HG03565 (cell line): Measurements from ENCODE around the gene MRTFB.
"Not testable (repeated sequence)": the region's sequence is repeated elsewhere in the genome, so short reads cannot be mapped to it uniquely, and the experiment has no call there.

Source experiments
- ATAC-seq: cut with Tn5 transposase; IDR thresholded peaks from one replicate; pipeline ENCODE4 v1.9.1; 2021; ENCODE audit warnings: mild to moderate bottlenecking, moderate library complexity; ENCODE audit not compliant: unreplicated experiment

Gene MRTFB

DNA sequence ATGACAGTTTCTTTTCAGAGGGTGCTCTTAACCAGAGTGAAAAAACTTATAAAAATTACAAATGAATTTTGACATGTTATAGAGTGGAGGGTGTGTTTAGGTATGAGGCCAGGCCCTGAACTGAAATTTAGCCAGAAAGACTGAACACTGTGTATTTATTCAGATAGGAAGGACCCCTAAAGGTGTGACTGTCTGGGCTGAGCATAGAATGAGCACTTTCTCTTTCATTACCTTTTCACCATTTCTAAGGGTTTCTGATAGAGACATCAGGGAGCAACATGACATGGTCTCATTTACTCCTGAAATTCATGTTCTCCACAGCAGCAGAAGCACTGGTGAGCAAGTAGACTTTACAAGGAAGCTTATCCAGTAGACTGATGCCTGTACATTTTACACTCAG, 32.9 kb downstream of the MRTFB start:
- ATAC-seq, result no peak

DNA sequence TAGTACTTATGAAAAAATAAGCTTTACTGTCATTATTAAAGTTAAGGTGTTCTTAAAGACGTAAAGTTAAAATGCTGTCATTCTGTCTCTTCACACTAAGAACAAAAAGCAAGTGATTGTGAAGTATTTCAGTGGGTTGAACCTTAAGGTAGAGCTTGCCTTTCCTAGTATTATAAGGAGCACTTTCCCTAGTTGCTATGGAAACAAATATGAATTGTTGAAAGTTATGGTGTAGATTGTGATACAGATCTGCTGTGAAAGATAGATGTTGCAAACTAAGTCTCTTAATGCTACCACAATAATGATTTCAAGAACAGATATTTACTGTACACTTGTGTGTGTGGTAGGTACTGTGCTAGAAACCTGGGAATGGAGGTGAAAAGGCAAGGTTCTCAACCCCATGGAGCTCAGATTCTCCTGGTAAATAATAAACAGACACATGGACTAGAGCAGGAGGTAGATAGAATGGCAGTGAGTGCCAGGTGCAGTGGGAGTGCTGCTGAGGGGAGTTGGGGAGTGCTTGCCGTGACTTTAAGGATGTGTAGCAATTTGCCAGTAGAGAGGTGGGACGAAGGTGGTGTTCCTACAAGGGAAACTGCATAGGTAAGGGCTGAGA, 34.7 kb downstream of the MRTFB start:
- ATAC-seq, result no peak

DNA sequence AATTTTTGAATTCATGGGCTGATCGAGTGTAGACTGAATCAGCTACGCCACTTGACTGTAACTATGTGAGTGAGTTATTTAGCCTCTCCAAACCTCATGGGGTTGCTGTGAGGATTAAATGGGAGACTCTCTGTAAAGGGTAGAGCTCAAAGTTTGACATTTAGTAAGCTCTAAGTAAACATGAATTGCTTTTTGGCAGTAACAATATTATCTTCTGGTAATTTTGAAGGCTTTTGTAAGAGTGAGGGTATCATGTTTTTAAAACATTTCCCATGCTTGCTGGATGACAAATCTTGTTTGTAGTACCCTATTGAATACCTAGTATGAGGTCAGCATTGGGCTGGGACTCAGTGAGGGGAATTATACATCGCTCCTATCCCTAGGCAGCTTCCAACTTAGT, 35.3 kb downstream of the MRTFB start:
- ATAC-seq, result no peak

DNA sequence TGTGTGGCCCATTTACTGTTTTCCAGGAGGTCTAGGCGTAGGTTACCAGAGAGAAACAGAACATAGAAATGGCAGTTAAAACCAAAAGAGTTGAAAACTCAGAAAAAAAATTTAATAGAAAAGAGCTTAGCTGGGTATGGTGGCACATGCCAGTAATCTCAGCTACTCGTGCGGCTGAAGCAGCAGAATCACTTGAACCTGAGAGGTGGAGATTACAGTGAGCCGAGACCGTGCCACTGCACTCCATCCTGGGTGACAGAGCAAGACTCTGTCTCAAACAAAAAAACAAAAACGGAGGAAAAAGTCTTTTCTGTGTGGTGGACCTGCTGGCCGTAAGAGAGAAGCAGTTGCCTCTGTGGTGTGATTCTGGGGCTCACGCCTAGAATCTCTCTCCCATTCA, 35.8 kb downstream of the MRTFB start:
- no peak for ATAC-seq

DNA sequence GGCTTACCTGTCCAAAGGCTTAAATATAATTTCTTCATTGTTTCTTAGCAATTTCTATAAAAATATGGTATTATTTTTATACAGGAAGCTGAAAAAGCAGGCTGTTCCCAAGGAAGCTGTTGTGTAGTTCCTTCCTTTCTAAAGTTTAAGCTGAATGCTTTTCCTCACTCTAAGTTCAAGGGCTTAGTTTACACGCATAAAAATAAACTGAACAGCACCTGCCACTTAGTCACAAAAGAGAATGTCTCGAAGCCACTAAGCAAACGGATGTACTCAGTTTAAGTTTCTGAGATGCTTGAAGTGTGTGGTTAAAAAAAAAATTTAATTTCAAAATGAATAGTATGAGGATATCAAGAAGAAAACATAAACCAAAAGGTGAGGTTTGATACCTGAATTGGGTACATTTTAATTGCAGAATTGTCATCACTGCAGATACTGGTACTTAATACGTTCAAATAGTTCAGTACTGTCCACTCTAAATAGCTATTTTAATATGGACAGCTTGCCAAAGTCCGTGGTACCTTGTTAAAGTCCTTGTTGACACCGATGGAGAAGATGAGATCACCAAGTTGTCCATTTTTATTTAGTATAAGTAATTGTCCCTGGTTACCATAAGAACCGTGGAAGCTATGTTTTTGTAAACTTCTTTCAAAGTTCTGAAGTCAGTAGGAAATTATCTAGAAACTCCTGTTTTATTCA, 38.1 kb downstream of the MRTFB start:
- ATAC-seq, result no peak

DNA sequence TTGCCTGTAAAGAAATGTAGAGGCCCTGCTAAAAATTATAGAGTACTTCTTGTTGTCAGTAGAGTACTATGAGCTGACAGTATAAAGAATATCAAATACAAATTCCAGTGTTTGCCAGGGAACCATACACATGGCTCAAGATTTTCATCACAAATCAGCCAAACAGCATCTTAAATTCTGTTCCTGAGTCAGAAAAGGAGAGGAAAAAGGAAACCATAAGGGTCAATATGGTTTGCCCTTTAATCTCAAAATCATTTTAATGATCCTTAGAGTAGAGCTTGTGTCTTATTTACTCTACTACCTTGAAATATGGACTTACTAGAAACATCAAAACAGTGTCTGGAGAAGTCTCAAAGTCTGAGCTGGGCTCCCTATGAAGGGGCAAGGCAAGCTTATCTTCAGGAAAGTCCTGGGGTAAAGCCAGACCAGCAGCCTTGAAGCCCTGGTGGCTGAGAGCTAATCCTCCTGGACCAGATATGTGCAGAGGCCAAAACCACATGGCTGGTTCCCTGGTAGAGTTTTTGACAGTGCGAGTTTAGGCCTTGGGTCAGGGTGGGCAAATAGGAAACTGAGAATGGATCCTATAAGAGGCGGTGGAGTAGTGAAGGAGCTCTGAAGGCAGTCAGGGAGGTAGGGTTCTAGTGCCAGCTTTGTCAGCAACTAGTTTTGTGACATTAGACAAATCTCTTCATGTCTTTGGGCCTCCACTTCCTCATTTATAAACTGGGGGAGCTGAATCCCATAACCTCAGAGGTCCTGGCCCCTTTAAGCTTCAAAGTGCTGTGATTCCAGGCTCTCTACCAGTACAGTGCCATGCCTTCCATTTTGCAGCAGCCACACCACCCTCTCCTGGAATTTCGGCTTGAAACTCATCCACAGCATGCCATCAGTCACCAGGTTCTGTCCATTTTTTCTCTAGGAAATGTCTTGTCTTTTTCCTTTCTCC, 38.9 kb downstream of the MRTFB start:
- ATAC-seq, result no peak

DNA sequence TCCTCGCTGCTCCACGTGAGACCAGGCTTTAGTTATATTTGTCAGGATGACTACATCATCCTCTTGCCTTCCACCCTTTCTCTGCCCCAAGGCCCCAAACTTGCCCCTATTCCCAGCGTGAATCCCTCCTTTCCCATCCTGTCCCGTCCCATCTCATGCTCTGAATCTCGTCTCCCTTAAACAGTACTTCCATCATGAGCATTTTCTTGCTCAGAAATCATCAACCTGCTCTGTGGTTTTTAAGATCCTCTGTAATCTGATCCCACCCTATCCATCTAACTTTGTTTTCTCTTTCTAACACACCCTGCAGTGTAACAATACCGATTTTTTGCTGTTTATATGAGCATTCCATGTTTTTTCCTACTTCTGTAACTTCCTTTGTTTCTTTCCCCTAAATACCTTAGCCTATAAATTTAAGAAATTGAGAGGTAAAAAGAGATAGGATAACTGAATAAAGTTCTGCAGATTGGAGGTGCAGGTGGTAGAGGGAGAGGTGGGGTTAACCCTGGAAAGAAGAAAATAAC, 39.7 kb downstream of the MRTFB start:
- no peak for ATAC-seq

DNA sequence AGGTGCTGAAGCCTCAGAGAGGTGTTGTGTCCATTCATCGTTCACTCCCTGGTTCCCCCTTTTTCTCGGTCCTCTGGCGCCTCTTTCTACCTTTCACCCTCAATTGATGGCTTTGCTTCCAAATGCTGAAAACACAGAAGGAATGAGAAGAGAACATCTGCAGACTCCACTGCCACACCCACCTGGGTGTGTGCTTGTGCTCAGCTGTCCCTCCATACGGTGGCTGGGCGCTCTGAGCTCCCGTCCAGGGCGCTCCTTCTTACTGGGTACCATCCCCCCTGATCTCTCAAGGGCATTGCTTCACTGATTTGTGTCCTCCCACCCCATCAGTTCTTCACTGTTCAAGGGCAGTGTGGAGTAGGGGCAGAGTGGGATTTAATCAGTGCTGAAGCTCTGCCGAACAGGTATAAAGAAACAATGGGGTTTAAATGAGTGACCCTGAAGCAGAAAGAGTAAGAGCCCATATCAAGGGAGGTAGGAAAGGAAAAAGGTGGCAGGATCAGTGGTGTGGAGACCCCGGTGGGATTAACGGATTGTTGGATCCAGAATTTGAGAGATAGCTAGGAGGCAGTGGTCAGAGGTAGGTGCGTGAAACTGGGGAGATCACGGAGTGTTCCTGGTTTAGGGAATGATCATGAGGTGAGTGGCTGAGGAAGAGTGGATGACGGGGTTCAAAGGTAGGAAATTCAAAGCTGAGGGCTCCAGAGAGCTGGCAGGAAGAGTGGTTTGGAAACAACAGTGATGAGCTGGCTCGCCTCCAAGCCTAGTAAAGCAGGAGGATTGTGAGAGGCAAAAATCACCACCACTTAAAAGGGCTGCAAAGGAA, 40.8 kb downstream of the MRTFB start:
- no peak for ATAC-seq

DNA sequence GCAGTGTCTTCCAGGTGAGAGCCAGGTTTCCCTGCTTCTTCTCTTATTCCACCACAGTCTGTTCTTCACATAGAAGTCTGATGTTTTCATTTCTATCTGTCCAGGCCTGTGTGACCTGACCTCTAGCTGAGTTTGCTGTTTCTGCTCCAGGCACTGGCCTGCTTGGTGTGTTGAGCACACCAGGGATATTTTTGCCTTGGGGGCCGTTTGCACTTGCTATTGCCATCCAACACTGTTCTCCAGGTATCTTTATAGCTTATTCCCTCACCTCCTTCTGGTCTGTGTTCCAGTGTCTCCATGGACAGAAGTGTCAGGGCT, 41.4 kb downstream of the MRTFB start:
- ATAC-seq, result no peak

DNA sequence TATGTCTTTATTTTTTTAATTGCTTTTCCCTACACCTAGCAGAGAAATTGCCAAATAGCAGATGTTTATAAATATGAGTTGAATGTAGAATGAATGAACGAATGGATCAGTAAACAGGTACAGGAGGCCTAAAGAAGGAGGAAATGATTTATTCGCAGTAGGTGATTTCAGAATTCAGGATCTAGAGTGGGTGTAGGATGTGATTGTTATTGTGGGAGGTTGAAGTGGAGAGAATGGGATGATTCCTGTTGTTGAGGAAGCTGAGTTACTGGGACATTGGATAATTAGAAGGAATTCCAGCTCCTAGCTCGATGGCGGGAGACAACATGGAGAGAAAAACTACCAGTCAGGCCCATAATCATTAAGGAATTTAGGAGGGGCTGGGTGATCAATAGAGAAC, 42.2 kb downstream of the MRTFB start:
- ATAC-seq, result no peak

DNA sequence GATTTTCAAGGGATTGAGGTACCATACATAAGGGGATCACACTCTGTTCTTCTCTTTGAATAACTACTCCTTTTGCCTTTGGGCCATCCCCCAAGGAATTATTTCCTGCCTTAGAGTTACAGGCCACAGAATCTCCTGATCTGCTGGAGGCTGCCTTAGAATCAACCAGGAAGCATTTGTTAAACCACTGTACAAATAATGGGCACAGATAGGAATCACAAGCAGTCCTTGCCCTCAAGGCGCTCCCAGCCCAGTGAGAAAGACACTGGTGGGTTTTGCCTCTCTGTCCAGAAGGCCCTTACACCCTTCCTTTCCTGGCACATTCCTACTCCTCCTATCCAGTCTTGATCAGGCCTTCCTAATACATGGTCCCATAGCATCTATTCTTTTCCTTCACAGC, 45.9 kb downstream of the MRTFB start:
- ATAC-seq, result no peak

DNA sequence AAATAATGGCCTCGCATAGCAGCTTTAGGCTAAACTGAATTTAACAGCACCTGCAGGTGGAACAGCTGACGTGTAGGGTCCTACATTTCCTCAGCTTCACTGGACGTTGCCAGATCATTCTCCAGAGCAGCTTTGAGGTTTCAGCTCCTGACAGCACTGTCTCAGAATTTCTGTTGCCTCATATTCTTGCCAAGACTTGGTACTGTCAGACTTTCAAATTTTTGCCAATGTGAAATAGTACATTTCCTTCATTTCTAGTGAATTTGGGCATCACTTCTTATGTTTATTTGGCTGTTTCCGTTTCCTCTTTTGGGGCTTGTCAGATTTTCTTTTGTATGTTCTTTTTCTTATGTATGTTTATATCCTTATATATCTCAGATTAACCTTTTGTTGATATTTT, 48.7 kb downstream of the MRTFB start:
- no peak for ATAC-seq

DNA sequence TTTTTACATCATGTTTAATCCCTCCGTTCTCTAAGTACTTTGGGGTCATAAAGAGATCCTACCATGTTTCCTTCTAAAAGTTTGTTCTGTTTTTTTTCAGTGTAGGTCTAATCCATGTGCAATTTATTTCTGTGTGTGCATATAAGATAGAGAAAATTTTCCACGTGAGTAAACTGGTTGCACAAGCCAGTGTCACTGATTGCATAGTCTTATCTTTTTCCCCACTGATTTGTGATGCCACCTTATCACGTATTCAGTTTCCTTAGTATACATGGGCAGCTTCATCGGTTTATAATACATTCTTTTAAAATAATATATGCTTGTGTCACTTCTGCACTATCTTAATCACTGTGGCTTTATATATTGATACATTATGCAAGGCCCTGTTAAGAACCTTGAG, 49.2 kb downstream of the MRTFB start:
- no peak for ATAC-seq

DNA sequence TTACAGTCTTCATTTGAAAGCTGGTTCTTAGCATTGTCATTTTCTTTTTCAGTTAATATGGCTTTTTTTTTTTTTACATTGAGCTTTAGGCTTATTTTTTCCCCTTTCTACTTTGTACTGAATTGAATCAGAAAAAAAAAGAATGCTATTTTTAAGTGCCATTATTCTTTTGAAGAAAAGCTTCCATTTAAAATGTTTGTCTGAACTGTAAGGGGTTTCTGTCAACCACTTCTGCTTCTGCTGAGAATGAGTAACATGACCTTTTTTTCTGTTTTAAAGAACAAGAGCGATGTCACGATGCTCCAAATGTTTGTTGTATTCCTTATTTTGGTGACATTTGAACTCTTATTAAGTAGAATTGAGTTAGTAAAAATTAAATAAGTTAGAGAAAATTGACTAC, 50.0 kb downstream of the MRTFB start:
- ATAC-seq, result no peak

DNA sequence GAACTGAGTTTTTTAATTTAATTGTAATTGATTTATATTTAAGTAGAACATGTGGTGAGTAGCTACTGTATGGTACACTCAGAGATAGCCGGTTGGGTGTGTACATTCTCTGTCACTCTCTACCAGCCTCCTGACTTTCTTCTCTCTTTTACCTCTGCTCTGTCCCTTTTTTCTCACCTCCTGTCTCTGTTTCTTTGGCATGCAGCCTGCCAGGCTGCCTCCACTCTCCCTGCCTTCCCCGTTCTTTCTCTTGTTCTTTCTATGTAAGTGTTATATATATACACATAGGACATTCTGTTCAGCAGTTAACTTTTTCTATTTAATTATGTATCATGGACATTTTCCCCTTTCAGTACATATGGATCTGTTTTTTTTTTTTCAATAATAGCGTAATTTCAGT, 50.8 kb downstream of the MRTFB start:
- no peak for ATAC-seq

DNA sequence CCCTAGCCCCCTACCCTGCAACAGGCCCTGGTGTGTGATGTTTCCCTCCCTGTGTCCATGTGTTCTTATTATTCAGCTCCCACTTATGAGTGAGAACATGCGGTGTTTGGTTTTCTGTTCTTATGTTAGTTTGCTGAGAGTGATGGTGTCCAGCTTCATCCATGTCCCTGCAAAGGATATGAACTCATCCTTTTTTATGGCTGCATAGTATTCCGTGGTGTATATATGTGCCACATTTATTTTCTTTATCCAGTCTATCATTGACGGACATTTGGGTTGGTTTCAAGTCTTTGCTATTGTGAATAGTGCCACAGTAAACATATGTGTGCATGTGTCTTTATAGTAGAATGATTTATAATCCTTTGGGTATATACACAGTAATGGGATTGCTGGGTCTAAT, 51.3 kb downstream of the MRTFB start:
- not testable (repeated sequence) for ATAC-seq

DNA sequence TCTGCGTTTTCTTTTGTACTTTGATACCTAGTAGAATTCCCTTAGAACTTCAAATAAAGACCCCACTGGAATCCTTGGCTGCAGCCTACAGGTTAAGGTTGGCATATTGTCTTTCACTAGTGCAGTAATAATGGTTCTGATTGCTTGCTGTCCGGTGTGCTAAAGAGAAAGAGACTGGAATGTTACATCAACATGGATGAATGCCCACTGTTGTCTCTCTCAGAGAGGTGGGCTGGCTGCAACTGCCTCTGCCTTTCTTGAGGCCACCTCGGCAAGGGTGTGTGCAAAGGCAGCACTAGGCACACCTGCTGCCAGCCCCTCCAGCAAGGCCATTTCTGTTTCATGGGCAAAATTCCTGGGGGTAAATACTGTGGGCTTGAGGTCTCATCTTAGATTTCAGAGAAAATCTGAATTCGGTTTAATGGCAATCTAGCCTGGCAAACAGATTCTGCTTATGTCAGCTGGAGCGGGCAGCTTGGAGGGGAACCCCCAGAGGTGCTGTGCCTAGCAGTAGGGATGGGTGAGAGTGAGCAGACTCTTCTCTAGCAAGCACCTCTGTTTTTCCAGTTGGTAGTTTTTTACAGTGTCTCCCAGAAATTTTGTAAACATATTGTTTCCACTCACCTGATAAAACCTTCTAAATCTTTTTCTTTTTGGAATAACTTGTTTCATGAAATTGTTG, 54.0 kb downstream of the MRTFB start:
- no peak for ATAC-seq

DNA sequence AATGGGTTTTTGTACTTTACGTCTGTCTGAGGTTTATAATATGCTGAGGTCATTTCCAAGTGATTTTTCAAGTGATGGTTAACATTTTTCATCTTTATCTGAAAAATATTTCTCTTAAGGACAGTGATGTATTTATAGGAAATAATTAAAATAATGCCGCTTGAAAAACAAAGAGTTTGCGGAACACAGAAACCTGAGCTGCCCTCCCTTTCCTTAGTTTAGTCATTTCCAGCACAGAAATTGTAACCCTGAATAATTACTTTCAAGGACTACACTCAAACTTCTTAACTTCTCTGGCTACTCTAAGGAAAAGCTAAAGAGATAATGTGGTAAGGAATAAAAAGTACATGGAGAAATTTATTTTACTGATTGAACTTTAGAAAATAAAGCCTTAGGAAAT, 54.6 kb downstream of the MRTFB start:
- no peak for ATAC-seq

DNA sequence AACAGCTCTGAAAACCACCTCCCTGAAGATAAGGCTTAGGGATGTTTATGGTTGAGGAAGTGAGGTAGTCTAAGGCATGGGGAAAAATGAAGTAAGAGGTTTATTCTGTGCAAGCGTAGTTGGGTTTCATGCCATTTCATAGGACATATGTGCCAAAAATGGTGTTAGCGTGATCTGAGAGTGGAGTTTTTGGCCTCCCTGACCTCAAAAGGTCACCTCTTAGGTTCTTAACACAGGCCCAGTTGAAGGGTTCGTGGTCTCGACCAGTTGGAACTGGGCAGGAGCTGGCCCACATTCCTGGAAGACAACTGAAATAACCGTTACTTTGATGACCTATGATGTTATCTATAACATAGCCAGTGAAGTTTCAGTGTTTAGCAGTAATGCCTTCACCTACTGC, 57.0 kb downstream of the MRTFB start:
- ATAC-seq, result no peak

DNA sequence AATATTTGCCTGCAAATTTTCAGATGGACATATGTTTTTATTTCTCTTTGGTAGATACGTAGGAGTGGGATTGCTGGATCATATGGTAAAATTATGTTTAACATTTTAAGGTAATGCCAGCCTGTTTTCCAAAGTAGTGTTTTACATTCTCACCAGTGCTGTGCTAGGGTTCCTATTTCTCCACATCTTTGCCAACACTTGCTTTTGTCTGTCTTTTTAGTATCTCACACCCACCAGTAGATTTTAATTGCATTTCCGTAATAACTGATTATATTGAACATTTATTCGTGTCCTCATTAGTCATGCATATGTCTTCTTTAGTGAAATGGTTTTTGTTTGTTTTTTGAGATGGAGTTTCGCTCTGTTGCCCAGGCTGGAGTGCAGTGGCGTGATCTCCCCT, 58.4 kb downstream of the MRTFB start:
- ATAC-seq, result no peak
